GM23338 (cell line): ENCODE data around the gene SPAG16. TPM values are rescaled to one million over a fixed set of nuclear protein-coding genes. Genes with fewer than 3 reads are reported as not detected.

Experiments used
- ATAC-seq: fragments of 200-7000 bp; cut with Tn5 transposase; 3 replicates; pipeline ENCODE4 v1.9.1; 2020
- DNase-seq: peaks from one replicate; pipeline ENCODE4 v3.0.0-alpha.2; 2015; ENCODE audit warnings: low spot score
- H2AFZ ChIP-seq: fragments of 200-600 bp; sonication (generic); 2 replicates; pipeline ENCODE4 v1.8.0; 2016; ENCODE audit warnings: antibody characterized with exemption, mild to moderate bottlenecking, moderate library complexity
- H3F3A ChIP-seq: fragments of 200-600 bp; sonication (generic); replicated peaks from 2 replicates; pipeline ENCODE4 v1.8.0; 2017; ENCODE audit warnings: antibody characterized with exemption, mixed run types, low read depth
- H3K27ac ChIP-seq: fragments of 200-600 bp; sonication (generic); 2 replicates; pipeline ENCODE4 v1.6.1; 2016; ENCODE audit warnings: low read depth
- H3K27me3 ChIP-seq: fragments of 200-600 bp; sonication (generic); 2 replicates; pipeline ENCODE4 v1.8.0; 2016; ENCODE audit warnings: mild to moderate bottlenecking, mixed run types, moderate library complexity; ENCODE audit not compliant: insufficient read depth
- H3K36me3 ChIP-seq: fragments of 200-600 bp; sonication (generic); 2 replicates; pipeline ENCODE4 v1.8.0; 2016; ENCODE audit warnings: mild to moderate bottlenecking; ENCODE audit not compliant: insufficient read depth
- H3K4me1 ChIP-seq: fragments of 200-600 bp; sonication (generic); 2 replicates; pipeline ENCODE4 v1.8.0; 2016; ENCODE audit warnings: mild to moderate bottlenecking, moderate library complexity; ENCODE audit not compliant: insufficient read depth
- H3K4me2 ChIP-seq: fragments of 200-600 bp; sonication (generic); 2 replicates; pipeline ENCODE4 v1.7.1; 2017; ENCODE audit warnings: mixed run types
- H3K4me3 ChIP-seq: fragments of 200-600 bp; sonication (generic); 2 replicates; pipeline ENCODE4 v1.6.1; 2016; ENCODE audit warnings: mixed run types
- H3K79me2 ChIP-seq: fragments of 200-600 bp; sonication (generic); replicated peaks from 2 replicates; pipeline ENCODE4 v1.8.0; 2017; ENCODE audit warnings: mild to moderate bottlenecking; ENCODE audit not compliant: insufficient read depth
- H3K9me2 ChIP-seq: fragments of 200-600 bp; sonication (generic); 2 replicates; pipeline ENCODE4 v1.8.0; 2017; ENCODE audit not compliant: insufficient read depth
- H4K20me1 ChIP-seq: fragments of 200-600 bp; sonication (generic); replicated peaks from 2 replicates; pipeline ENCODE4 v1.8.0; 2017; ENCODE audit warnings: mild to moderate bottlenecking; ENCODE audit not compliant: insufficient read depth
- H3K27ac Mint-ChIP-seq: 2 replicates; pipeline ENCODE4 v1.8.0; 2020; ENCODE audit warnings: inconsistent platforms, mild to moderate bottlenecking, moderate library complexity, mixed read lengths
- H3K27me3 Mint-ChIP-seq: 3 replicates; pipeline ENCODE4 v1.8.0; 2022; ENCODE audit warnings: low read depth, mild to moderate bottlenecking, moderate library complexity, mixed read lengths, inconsistent platforms; ENCODE audit not compliant: insufficient read depth, poor library complexity
- H3K36me3 Mint-ChIP-seq: 3 replicates; pipeline ENCODE4 v1.8.0; 2021; ENCODE audit warnings: low read depth, mild to moderate bottlenecking, inconsistent platforms, moderate library complexity, mixed read lengths
- H3K4me1 Mint-ChIP-seq: 3 replicates; pipeline ENCODE4 v1.8.0; 2020; ENCODE audit warnings: mild to moderate bottlenecking, inconsistent platforms, mixed read lengths
- H3K4me3 Mint-ChIP-seq: 3 replicates; pipeline ENCODE4 v1.8.0; 2021; ENCODE audit warnings: moderate library complexity, mild to moderate bottlenecking, inconsistent platforms, mixed read lengths
- H3K9me3 Mint-ChIP-seq: 3 replicates; pipeline ENCODE4 v1.8.0; 2020; ENCODE audit warnings: moderate library complexity, mild to moderate bottlenecking, inconsistent platforms, mixed read lengths
- ETS1 ChIP-seq: IDR thresholded peaks from 2 replicates; pipeline ENCODE4 v1.6.1; 2016; ENCODE audit warnings: antibody characterized with exemption
- EZH2 ChIP-seq: fragments of 200-600 bp; sonication (generic); IDR thresholded peaks from one replicate; pipeline ENCODE4 v1.8.0; 2017; ENCODE audit warnings: antibody characterized with exemption, mild to moderate bottlenecking, low read depth; ENCODE audit not compliant: unreplicated experiment
- JUNB ChIP-seq: IDR thresholded peaks from one replicate; pipeline ENCODE4 v1.6.1; 2016; ENCODE audit warnings: antibody characterized with exemption; ENCODE audit not compliant: unreplicated experiment
- POLR2AphosphoS5 ChIP-seq: IDR thresholded peaks from 2 replicates; pipeline ENCODE4 v1.6.1; 2016; ENCODE audit warnings: antibody characterized with exemption, low read depth
- STAT1 ChIP-seq: IDR thresholded peaks from one replicate; pipeline ENCODE4 v1.6.1; 2016; ENCODE audit warnings: antibody characterized with exemption; ENCODE audit not compliant: unreplicated experiment
- ZNF462 ChIP-seq: fragments of 250-450 bp; sonication (Bioruptor Pico); IDR thresholded peaks from 2 replicates; pipeline ENCODE4 v1.5.0; 2020; ENCODE audit warnings: mild to moderate bottlenecking, moderate library complexity
- polyA plus RNA-seq: library from polyadenylated mRNA; unstranded; fragments of >200 nt; fragmentation: Nextera tagmentation; extraction: Ambion mirVana; gene quantifications from 2 replicates; pipeline ENCODE4 v1.2.1, GENCODE V29; 2016
- total RNA-seq: library from RNA; depleted of rRNA; stranded (reverse); fragments of >200 nt; shearing (Covaris generic); gene quantifications from 2 replicates; pipeline ENCODE4 v1.2.3, GENCODE V29; 2014
- TF ChIP-seq, protein P1 (sequence below), 2 experiments: fragments of 200-600 bp in 1 of 2; sonication (generic) in 1 of 2; conservative IDR thresholded peaks; 2 replicates each; pipeline versions ENCODE4 v1.5.1 to v1.6.1; 2016 to 2017; ENCODE audit warnings: antibody characterized with exemption in 2 of 2, low read depth in 2 of 2, mild to moderate bottlenecking in 2 of 2, moderate library complexity in 1 of 2

The SPAG16 gene
- total and polyA plus RNA-seq, 2 experiments from 2014 or later = 19.7 to 47.8 TPM

DNA sequence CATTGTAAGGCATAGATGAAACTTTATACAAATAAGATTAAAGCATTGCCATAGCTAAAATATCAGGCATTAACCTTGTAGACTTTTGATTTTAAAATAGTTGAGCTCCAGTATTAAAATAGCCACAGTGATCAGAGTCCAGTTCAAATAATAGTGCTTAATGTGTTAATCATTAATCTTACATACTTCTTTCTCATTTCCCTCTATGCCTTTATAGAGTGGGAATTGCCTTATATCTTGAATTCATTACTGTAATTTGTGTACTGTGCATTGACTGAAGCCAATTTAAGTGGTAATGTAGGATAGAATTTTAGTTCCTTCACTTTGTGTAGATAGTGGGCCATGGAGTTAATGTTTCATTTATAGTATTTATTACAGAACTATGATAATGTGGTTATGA lies 577.4 kb downstream of the SPAG16 start:
- Histone ChIP-seq H3K4me1 (no peaks in the 10 kb centered on the region), H2AFZ (no peak overlapping the region), H3K27me3 (no peaks in the 10 kb centered on the region), H3K9me2 (no peaks in the 10 kb centered on the region), H3F3A (no peaks in the 10 kb centered on the region), H3K4me3 (no peak overlapping the region), H3K79me2 (no peaks in the 10 kb centered on the region), H3K36me3 (no peaks in the 10 kb centered on the region), H3K4me2 (no peak overlapping the region), H4K20me1 (no peaks in the 10 kb centered on the region), H3K27ac (no peak overlapping the region)
- DNase-seq = no peak
- Mint-ChIP-seq H3K4me1 (no peaks in the 10 kb centered on the region), H3K27me3 (peaks cover 3% of the 10 kb centered on the region), H3K36me3 (no peaks in the 10 kb centered on the region), H3K27ac (no peak overlapping the region), H3K4me3 (no peak overlapping the region), H3K9me3 (no peaks in the 10 kb centered on the region)
- no peak for ATAC-seq
- TF ChIP-seq POLR2AphosphoS5 = no peak
- no peak for TF ChIP-seq ETS1
- TF ChIP-seq JUNB = no peak
- TF ChIP-seq STAT1 = no peak
- TF ChIP-seq, protein P1, sequence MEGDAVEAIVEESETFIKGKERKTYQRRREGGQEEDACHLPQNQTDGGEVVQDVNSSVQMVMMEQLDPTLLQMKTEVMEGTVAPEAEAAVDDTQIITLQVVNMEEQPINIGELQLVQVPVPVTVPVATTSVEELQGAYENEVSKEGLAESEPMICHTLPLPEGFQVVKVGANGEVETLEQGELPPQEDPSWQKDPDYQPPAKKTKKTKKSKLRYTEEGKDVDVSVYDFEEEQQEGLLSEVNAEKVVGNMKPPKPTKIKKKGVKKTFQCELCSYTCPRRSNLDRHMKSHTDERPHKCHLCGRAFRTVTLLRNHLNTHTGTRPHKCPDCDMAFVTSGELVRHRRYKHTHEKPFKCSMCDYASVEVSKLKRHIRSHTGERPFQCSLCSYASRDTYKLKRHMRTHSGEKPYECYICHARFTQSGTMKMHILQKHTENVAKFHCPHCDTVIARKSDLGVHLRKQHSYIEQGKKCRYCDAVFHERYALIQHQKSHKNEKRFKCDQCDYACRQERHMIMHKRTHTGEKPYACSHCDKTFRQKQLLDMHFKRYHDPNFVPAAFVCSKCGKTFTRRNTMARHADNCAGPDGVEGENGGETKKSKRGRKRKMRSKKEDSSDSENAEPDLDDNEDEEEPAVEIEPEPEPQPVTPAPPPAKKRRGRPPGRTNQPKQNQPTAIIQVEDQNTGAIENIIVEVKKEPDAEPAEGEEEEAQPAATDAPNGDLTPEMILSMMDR (conservative IDR thresholded peaks at IDR 0.05; ENCODE audit: low read depth in 2 of 2) = no peak
- no peak for TF ChIP-seq ZNF462
- no peak for TF ChIP-seq EZH2
